Fibroblast of lung (primary cell): ENCODE results near the gene KIF3A. TPM values are rescaled to one million over a fixed set of nuclear protein-coding genes. Genes with fewer than 3 reads are reported as not detected.

Source experiments
- DNase-seq, 2 donors: peaks; one replicate each; pipeline versions ENCODE4 v3.0.0 to v3.0.0-alpha.2; 2010; ENCODE audit warnings: low read depth in 2 of 2
- H2AFZ ChIP-seq: 2 replicates; pipeline ENCODE4 v1.5.1; 2012; ENCODE audit warnings: low read length, control low read depth, inconsistent platforms
- H3K27ac ChIP-seq: 2 replicates; pipeline ENCODE4 v1.5.1; 2011; ENCODE audit warnings: low read length, control low read depth; ENCODE audit not compliant: insufficient read depth
- H3K27me3 ChIP-seq: 2 replicates; pipeline ENCODE4 v1.5.1; 2011; ENCODE audit warnings: mild to moderate bottlenecking, low read length; ENCODE audit not compliant: control insufficient read depth, insufficient read depth
- H3K36me3 ChIP-seq: 2 replicates; pipeline ENCODE4 v1.5.1; 2011; ENCODE audit warnings: low read length; ENCODE audit not compliant: control insufficient read depth, insufficient read depth
- H3K4me1 ChIP-seq: 2 replicates; pipeline ENCODE4 v1.5.1; 2011; ENCODE audit warnings: low read length; ENCODE audit not compliant: control insufficient read depth, insufficient read depth; ENCODE audit errors: extremely low read depth
- H3K4me2 ChIP-seq: 2 replicates; pipeline ENCODE4 v1.5.1; 2011; ENCODE audit warnings: low read length, control low read depth; ENCODE audit not compliant: insufficient read depth; ENCODE audit errors: extremely low read depth
- H3K4me3 ChIP-seq, 4 experiments: fragments of 200-600 bp in 1 of 4; sonication (generic) in 1 of 4; replicated peaks in 1 of 4; 2 replicates each; pipeline ENCODE4 v1.5.1; 2011 to 2016; ENCODE audit warnings: low read length in 4 of 4, low read depth in 3 of 4, mild to moderate bottlenecking in 3 of 4, control low read depth in 2 of 4, inconsistent platforms in 1 of 4, mixed read lengths in 1 of 4; ENCODE audit not compliant: insufficient read depth in 1 of 4; ENCODE audit errors: control extremely low read depth in 1 of 4
- H3K79me2 ChIP-seq: 2 replicates; pipeline ENCODE4 v1.5.1; 2012; ENCODE audit warnings: mild to moderate bottlenecking, low read length, inconsistent platforms; ENCODE audit not compliant: control insufficient read depth, insufficient read depth
- H3K9ac ChIP-seq: 2 replicates; pipeline ENCODE4 v1.5.1; 2011; ENCODE audit warnings: mild to moderate bottlenecking, low read length, control low read depth; ENCODE audit not compliant: insufficient read depth
- H3K9me3 ChIP-seq: 2 replicates; pipeline ENCODE4 v1.5.1; 2012; ENCODE audit warnings: low read depth, low read length; ENCODE audit not compliant: control insufficient read depth, insufficient read depth
- H4K20me1 ChIP-seq: 2 replicates; pipeline ENCODE4 v1.5.1; 2011; ENCODE audit warnings: low read length; ENCODE audit not compliant: control insufficient read depth, insufficient read depth; ENCODE audit errors: extremely low read depth
- EZH2 ChIP-seq: IDR thresholded peaks from 2 replicates; pipeline ENCODE4 v1.5.1; 2012; ENCODE audit warnings: low read length, control low read depth, mild to moderate bottlenecking; ENCODE audit errors: missing control alignments
- polyA plus RNA-seq, 2 donors: library from polyadenylated mRNA; depleted of rRNA in 1 of 2; stranded (reverse) in 1 of 2; unstranded in 1 of 2; fragments of >200 nt; gene quantifications; 2 replicates each; pipeline ENCODE4 v1.2.1, GENCODE V29; 2011 to 2012; ENCODE audit warnings: missing spikeins in 1 of 2
- total RNA-seq: library from RNA; depleted of rRNA; stranded (reverse); fragments of >200 nt; gene quantifications from 2 replicates; pipeline ENCODE4 v1.2.1, GENCODE V29; 2014
- TF ChIP-seq, protein P1 (sequence below), 2 donors: IDR thresholded peaks in 1 of 2; conservative IDR thresholded peaks in 1 of 2; 1 replicate in 1 of 2; 2 replicates in 1 of 2; pipeline ENCODE4 v1.5.1; 2011 to 2012; ENCODE audit warnings: low read length in 2 of 2, control low read depth in 1 of 2, inconsistent platforms in 1 of 2, low read depth in 1 of 2, mild to moderate bottlenecking in 1 of 2

The KIF3A gene
- total and polyA plus RNA-seq, 2 donors (not counting 1 experiment from before 2014, with no cell fraction given), result 8.8 to 11.2 TPM

DNA sequence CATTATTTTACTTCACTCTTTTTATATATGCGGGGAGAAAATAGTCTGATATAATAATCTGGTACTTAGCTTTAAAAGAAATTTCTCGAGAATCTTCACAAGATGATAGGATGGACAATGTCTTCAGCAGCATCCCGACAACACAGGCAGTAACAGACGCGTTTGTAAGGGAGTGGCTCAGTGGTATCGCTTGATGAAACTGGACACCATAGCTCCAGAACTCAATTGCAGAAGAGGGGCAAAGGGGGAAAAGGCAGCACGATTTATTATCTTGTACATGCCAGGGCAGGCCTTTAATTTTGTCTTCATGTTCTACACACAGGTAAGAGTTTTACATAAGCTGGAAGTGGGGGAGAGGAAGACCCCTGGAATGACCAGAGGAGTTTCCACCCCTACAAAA, 47.8 kb downstream of the KIF3A start:
- Histone ChIP-seq H3K9me3 (no peaks in the 10 kb centered on the region), H3K9ac (no peak overlapping the region), H3K4me2 (no peak overlapping the region), H3K79me2 (no peaks in the 10 kb centered on the region), H2AFZ (no peak overlapping the region), H3K4me1 (no peaks in the 10 kb centered on the region), H3K27me3 (no peaks in the 10 kb centered on the region), H3K27ac (no peak overlapping the region), H4K20me1 (no peaks in the 10 kb centered on the region), H3K4me3 (no peak overlapping the region), H3K36me3 (no peaks in the 10 kb centered on the region)
- TF ChIP-seq, protein P1, sequence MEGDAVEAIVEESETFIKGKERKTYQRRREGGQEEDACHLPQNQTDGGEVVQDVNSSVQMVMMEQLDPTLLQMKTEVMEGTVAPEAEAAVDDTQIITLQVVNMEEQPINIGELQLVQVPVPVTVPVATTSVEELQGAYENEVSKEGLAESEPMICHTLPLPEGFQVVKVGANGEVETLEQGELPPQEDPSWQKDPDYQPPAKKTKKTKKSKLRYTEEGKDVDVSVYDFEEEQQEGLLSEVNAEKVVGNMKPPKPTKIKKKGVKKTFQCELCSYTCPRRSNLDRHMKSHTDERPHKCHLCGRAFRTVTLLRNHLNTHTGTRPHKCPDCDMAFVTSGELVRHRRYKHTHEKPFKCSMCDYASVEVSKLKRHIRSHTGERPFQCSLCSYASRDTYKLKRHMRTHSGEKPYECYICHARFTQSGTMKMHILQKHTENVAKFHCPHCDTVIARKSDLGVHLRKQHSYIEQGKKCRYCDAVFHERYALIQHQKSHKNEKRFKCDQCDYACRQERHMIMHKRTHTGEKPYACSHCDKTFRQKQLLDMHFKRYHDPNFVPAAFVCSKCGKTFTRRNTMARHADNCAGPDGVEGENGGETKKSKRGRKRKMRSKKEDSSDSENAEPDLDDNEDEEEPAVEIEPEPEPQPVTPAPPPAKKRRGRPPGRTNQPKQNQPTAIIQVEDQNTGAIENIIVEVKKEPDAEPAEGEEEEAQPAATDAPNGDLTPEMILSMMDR (conservative IDR thresholded peaks at IDR 0.05 in 1 of 2, IDR thresholded peaks at IDR 0.05 in 1 of 2; ENCODE audit: low read depth in 1 of 2, low read length in 2 of 2), result no peak
- TF ChIP-seq EZH2, result no peak
- DNase-seq, result no peak

DNA sequence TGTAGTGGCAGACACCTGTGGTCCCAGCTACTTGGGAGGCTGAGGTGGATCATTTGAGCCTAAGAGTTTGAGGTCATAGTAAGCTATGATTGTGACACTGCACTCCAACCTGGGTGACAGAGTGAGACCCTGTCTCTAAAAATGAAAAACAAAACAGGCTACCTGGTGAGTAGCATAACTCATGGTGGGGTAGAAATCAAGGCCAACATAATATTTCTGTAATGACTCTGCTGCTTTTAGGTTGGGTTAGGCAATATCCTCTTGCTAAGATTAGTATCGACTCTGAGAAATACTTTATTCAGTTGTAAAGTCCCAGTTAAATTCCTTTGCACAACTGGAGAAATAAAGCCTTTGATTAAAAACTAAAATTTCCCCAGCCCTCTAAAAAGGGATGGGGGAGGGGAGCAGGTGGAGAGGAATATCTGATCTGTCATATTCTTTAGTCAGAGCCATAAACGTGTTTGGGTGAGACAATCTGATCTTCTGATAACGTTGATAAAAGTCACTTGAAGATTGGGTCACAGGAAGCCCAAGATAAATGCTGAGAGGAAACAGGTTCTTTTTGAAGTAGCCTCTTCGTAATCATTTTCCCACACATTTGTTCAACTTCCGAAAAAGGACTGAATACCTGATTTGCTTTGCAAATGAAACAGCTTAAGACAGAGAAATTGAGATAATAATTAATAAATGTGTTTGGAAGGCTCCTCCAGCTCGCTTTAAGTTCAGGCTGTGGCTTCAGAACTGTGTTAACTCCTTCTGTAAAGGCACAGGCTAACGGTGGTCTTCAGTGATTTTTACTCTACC, 48.6 kb downstream of the KIF3A start:
- H3K9ac ChIP-seq, result no peak overlapping the region
- H3K27me3 ChIP-seq, result no peaks in the 10 kb centered on the region
- H3K27ac ChIP-seq, result no peak overlapping the region
- H3K4me2 ChIP-seq, result no peak overlapping the region
- TF ChIP-seq, protein P1 (conservative IDR thresholded peaks at IDR 0.05 in 1 of 2, IDR thresholded peaks at IDR 0.05 in 1 of 2; ENCODE audit: low read depth in 1 of 2, low read length in 2 of 2), result no peak
- TF ChIP-seq EZH2, result no peak
- H2AFZ ChIP-seq, result no peak overlapping the region
- no peaks in the 10 kb centered on the region for H3K4me1 ChIP-seq
- no peaks in the 10 kb centered on the region for H3K36me3 ChIP-seq
- DNase-seq, result no peak
- H3K9me3 ChIP-seq, result no peaks in the 10 kb centered on the region
- no peaks in the 10 kb centered on the region for H4K20me1 ChIP-seq
- H3K79me2 ChIP-seq, result no peaks in the 10 kb centered on the region
- H3K4me3 ChIP-seq, result no peak overlapping the region

DNA sequence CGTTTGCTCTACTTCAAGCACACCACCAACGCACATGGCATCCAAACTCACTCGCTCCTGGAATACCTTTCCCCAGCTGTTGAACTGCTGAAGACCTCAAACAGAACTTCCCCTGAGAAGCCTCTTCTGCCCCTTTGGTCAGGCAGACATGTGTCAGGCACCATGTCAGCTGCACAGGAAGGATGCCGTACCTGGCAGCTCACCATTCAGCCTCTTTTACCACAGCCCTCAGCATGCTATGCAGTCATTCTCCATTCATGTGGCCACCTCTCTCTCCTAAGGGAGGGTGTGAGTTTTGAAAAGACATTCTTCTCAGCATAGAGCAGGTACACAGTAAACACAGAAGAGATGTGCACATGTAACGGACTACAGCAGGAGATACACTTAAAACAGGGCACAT, 49.4 kb downstream of the KIF3A start:
- no peaks in the 10 kb centered on the region for H3K9me3 ChIP-seq
- H3K27ac ChIP-seq, result no peak overlapping the region
- no peak overlapping the region for H3K4me2 ChIP-seq
- H3K79me2 ChIP-seq, result no peaks in the 10 kb centered on the region
- H3K4me1 ChIP-seq, result no peaks in the 10 kb centered on the region
- no peak overlapping the region for H3K4me3 ChIP-seq
- TF ChIP-seq, protein P1 (conservative IDR thresholded peaks at IDR 0.05 in 1 of 2, IDR thresholded peaks at IDR 0.05 in 1 of 2; ENCODE audit: low read depth in 1 of 2, low read length in 2 of 2), result no peak
- TF ChIP-seq EZH2, result no peak
- H2AFZ ChIP-seq, result no peak overlapping the region
- H3K27me3 ChIP-seq, result no peaks in the 10 kb centered on the region
- no peak for DNase-seq
- no peaks in the 10 kb centered on the region for H3K36me3 ChIP-seq
- H3K9ac ChIP-seq, result no peak overlapping the region
- H4K20me1 ChIP-seq, result no peaks in the 10 kb centered on the region
